Nephron progenitor cell (in vitro differentiated cells): ENCODE results near the gene DCST1.

Experiments used
- DNase-seq: peaks from one replicate; pipeline ENCODE4 v3.0.0; 2021
- H3K27ac Mint-ChIP-seq: 2 replicates; pipeline ENCODE4 v1.8.0; 2021; ENCODE audit warnings: mild to moderate bottlenecking, moderate library complexity, mixed read lengths
- H3K27me3 Mint-ChIP-seq: 2 replicates; pipeline ENCODE4 v1.8.0; 2021; ENCODE audit warnings: mild to moderate bottlenecking, low read depth, mixed read lengths; ENCODE audit not compliant: poor library complexity
- H3K36me3 Mint-ChIP-seq: 2 replicates; pipeline ENCODE4 v1.8.0; 2021; ENCODE audit warnings: low read depth, mixed read lengths
- H3K4me1 Mint-ChIP-seq: 2 replicates; pipeline ENCODE4 v1.8.0; 2021; ENCODE audit warnings: mixed read lengths
- H3K4me3 Mint-ChIP-seq: 2 replicates; pipeline ENCODE4 v1.8.0; 2021; ENCODE audit warnings: mild to moderate bottlenecking, moderate library complexity, mixed read lengths
- H3K9me3 Mint-ChIP-seq: 2 replicates; pipeline ENCODE4 v1.8.0; 2021; ENCODE audit warnings: mild to moderate bottlenecking, moderate library complexity, mixed read lengths
- CTCF ChIP-seq: fragments of 200-600 bp; sonication (generic); IDR thresholded peaks from 2 replicates; pipeline ENCODE4 v1.5.0; 2021; ENCODE audit warnings: antibody characterized with exemption

Gene DCST1

GRCh38 chr1:155093911-155094621 lies 60.4 kb downstream of the DCST1 start:
- H3K27me3 Mint-ChIP-seq = peaks cover 4% of the 10 kb centered on the region
- no peak for TF ChIP-seq CTCF
- H3K27ac Mint-ChIP-seq = no peak overlapping the region

GRCh38 chr1:155094622-155094948 lies 61.0 kb downstream of the DCST1 start:
- Mint-ChIP-seq H3K4me1 (peaks cover 48% of the 10 kb centered on the region), H3K27ac (no peak overlapping the region), H3K4me3 (no peak overlapping the region), H3K27me3 (peaks cover 4% of the 10 kb centered on the region), H3K36me3 (no peaks in the 10 kb centered on the region), H3K9me3 (no peaks in the 10 kb centered on the region)
- no peak for DNase-seq
- no peak for TF ChIP-seq CTCF

More at GRCh38 chr1:155093911-155094621, 60.4 kb downstream of the DCST1 start:
- Mint-ChIP-seq H3K4me3 (no peak overlapping the region), H3K4me1 (peaks cover 48% of the 10 kb centered on the region), H3K9me3 (no peaks in the 10 kb centered on the region), H3K36me3 (no peaks in the 10 kb centered on the region)
- DNase-seq = no peak

- peaks cover 12% of the 10 kb centered on the region for H3K27me3 Mint-ChIP-seq
- H3K27ac Mint-ChIP-seq = no peak overlapping the region
- DNase-seq = no peak
- H3K4me1 Mint-ChIP-seq = peaks cover 14% of the 10 kb centered on the region
- H3K9me3 Mint-ChIP-seq = no peaks in the 10 kb centered on the region
- TF ChIP-seq CTCF = no peak
- no peak overlapping the region for H3K4me3 Mint-ChIP-seq
- no peaks in the 10 kb centered on the region for H3K36me3 Mint-ChIP-seq
These were observed 65.7 kb downstream of the DCST1 start for GRCh38 chr1:155099331-155099730.
